Measurements from ENCODE around the gene PLS3. TPM values are rescaled to one million over a fixed set of nuclear protein-coding genes. Genes with fewer than 3 reads are reported as not detected.

Gene PLS3
- total RNA-seq, 1 experiment from 2014 or later = 96.7 TPM

DNA sequence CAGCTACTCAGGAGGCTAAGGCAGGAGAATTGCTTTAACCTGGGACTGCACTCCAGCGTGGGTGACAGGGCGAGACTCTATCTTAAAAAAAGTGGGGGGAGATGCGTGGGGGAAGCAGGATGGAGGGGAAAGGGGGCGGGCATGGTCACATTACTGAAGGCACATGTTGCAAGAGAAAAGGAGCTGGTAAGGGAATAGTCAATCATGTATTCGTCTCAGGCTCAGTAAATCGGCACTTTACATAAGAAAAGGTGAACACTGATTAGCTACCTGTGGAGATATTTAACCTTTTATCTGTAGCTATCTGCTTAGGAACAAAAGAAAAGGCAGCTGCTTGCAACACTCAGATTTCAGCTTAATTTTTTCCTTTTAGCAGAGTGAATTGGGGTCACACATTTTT lies 132.5 kb downstream of the PLS3 start (continued):
- TF ChIP-seq CREB1 (CRISPR knock-in tag; IDR thresholded peaks at IDR 0.05) (no peak), ZNF512 (CRISPR knock-in tag; IDR thresholded peaks at IDR 0.05; ENCODE audit: borderline replicate concordance) (no peak), HMGA2 (CRISPR knock-in tag; IDR thresholded peaks at IDR 0.05) (no peak), ELF4 (CRISPR knock-in tag; IDR thresholded peaks at IDR 0.05; ENCODE audit: low read depth) (no peak), CREM (CRISPR knock-in tag; IDR thresholded peaks at IDR 0.05) (no peak), ZNF263 (CRISPR knock-in tag; IDR thresholded peaks at IDR 0.05; ENCODE audit: low read depth) (no peak), TEAD1 (CRISPR knock-in tag; IDR thresholded peaks at IDR 0.05) (no peak), CBFB (CRISPR knock-in tag; IDR thresholded peaks at IDR 0.05; ENCODE audit: low read depth) (no peak), NFATC4 (CRISPR knock-in tag; IDR thresholded peaks at IDR 0.05) (no peak), TEAD4 (CRISPR knock-in tag; IDR thresholded peaks at IDR 0.05) (no peak), KAT7 (CRISPR knock-in tag; IDR thresholded peaks at IDR 0.05; ENCODE audit: borderline replicate concordance) (no peak)

DNA sequence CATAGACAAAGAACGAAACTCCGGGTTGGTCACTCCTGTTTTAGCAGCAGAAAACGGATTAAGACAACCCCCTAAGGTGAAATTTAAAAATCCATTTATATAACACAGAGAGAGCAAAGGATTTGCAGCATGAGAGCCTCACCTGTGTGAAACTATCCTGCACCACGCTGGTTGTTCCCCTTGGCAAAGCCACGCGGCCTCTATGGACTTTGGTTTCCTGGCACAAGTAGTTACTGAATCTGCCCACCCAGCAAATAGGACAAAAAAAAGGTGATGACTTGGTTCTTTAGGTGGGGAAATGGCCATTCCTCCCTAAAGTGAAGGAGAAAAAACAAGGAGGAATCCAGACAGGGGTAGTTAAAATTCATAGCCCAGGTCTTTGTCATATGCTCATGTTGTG lies 133.1 kb downstream of the PLS3 start:
- Mint-ChIP-seq H3K4me1 (peaks cover 58% of the 10 kb centered on the region), H3K4me3 (peak overlapping the region; percentile 18; the same call in 1 of the 2 replicates), H3K36me3 (no peaks in the 10 kb centered on the region), H3K9me3 (no peaks in the 10 kb centered on the region), H3K27ac (peak overlapping the region; percentile 98), H3K27me3 (ENCODE audit: low read depth) (no peaks in the 10 kb centered on the region)
- ATAC-seq (no peak), DNase-seq (ENCODE audit: low spot score) (no peak)
- TF ChIP-seq AR (CRISPR knock-in tag; IDR thresholded peaks at IDR 0.05) = no peak
- no peak for TF ChIP-seq CREB1 (CRISPR knock-in tag; IDR thresholded peaks at IDR 0.05)
- TF ChIP-seq ZNF232 (CRISPR knock-in tag; IDR thresholded peaks at IDR 0.05) = no peak
- TF ChIP-seq NFE2L1 (CRISPR knock-in tag; IDR thresholded peaks at IDR 0.05) = no peak
- no peak for TF ChIP-seq ZNF532 (CRISPR knock-in tag; IDR thresholded peaks at IDR 0.05; ENCODE audit: borderline replicate concordance)
- TF ChIP-seq, protein P1, sequence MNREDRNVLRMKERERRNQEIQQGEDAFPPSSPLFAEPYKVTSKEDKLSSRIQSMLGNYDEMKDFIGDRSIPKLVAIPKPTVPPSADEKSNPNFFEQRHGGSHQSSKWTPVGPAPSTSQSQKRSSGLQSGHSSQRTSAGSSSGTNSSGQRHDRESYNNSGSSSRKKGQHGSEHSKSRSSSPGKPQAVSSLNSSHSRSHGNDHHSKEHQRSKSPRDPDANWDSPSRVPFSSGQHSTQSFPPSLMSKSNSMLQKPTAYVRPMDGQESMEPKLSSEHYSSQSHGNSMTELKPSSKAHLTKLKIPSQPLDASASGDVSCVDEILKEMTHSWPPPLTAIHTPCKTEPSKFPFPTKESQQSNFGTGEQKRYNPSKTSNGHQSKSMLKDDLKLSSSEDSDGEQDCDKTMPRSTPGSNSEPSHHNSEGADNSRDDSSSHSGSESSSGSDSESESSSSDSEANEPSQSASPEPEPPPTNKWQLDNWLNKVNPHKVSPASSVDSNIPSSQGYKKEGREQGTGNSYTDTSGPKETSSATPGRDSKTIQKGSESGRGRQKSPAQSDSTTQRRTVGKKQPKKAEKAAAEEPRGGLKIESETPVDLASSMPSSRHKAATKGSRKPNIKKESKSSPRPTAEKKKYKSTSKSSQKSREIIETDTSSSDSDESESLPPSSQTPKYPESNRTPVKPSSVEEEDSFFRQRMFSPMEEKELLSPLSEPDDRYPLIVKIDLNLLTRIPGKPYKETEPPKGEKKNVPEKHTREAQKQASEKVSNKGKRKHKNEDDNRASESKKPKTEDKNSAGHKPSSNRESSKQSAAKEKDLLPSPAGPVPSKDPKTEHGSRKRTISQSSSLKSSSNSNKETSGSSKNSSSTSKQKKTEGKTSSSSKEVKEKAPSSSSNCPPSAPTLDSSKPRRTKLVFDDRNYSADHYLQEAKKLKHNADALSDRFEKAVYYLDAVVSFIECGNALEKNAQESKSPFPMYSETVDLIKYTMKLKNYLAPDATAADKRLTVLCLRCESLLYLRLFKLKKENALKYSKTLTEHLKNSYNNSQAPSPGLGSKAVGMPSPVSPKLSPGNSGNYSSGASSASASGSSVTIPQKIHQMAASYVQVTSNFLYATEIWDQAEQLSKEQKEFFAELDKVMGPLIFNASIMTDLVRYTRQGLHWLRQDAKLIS (CRISPR knock-in tag; IDR thresholded peaks at IDR 0.05; ENCODE audit: borderline replicate concordance) = no peak
- TF ChIP-seq NFYB (CRISPR knock-in tag; conservative IDR thresholded peaks at IDR 0.05; ENCODE audit: low read depth) = no peak
- no peak for TF ChIP-seq GABPB1 (CRISPR knock-in tag; IDR thresholded peaks at IDR 0.05)
- POLR2A ChIA-PET = interaction anchor here (0.9 kb wide), 1 partner anchor 12 kb away, joined by 3 read pairs; no protein-coding TSS in a partner anchor
- CTCF ChIA-PET = interaction anchor here (0.8 to 1.0 kb wide), 4 partner anchors 11 to 52 kb away, joined by 3 to 7 read pairs (median 4); no protein-coding TSS in a partner anchor

Measured in WTC11 (cell line).